GM23248 (cell line): ENCODE results near the gene ATM. TPM values are rescaled to one million over a fixed set of nuclear protein-coding genes. Genes with fewer than 3 reads are reported as not detected.
"Not testable (repeated sequence)": the region's sequence is repeated elsewhere in the genome, so short reads cannot be mapped to it uniquely, and the experiment has no call there.

Experiments
- DNase-seq: peaks from one replicate; pipeline ENCODE4 v3.0.0-alpha.2; 2015
- H2AFZ ChIP-seq: fragments of 200-600 bp; sonication (generic); 2 replicates; pipeline ENCODE4 v1.6.1; 2016; ENCODE audit warnings: antibody characterized with exemption
- H3F3A ChIP-seq: fragments of 200-600 bp; sonication (generic); 2 replicates; pipeline ENCODE4 v1.6.1; 2016; ENCODE audit warnings: mild to moderate bottlenecking, antibody characterized with exemption, mixed run types; ENCODE audit not compliant: insufficient read depth
- H3K27ac ChIP-seq: fragments of 200-600 bp; sonication (generic); 2 replicates; pipeline ENCODE4 v1.5.1; 2016; ENCODE audit warnings: mild to moderate bottlenecking
- H3K27me3 ChIP-seq: fragments of 200-600 bp; sonication (generic); replicated peaks from 2 replicates; pipeline ENCODE4 v1.6.1; 2016; ENCODE audit warnings: mild to moderate bottlenecking; ENCODE audit not compliant: insufficient read depth
- H3K36me3 ChIP-seq: fragments of 200-600 bp; sonication (generic); 2 replicates; pipeline ENCODE4 v1.6.1; 2016; ENCODE audit warnings: low read depth, mild to moderate bottlenecking
- H3K4me1 ChIP-seq: fragments of 200-600 bp; sonication (generic); 2 replicates; pipeline ENCODE4 v1.6.1; 2016; ENCODE audit warnings: mild to moderate bottlenecking; ENCODE audit not compliant: insufficient read depth
- H3K4me2 ChIP-seq: fragments of 200-600 bp; sonication (generic); one replicate; pipeline ENCODE4 v1.6.1; 2016; ENCODE audit warnings: mild to moderate bottlenecking; ENCODE audit not compliant: unreplicated experiment
- H3K4me3 ChIP-seq: fragments of 200-600 bp; sonication (generic); 2 replicates; pipeline ENCODE4 v1.5.1; 2016; ENCODE audit warnings: mild to moderate bottlenecking
- H3K79me2 ChIP-seq: fragments of 200-600 bp; sonication (generic); 2 replicates; pipeline ENCODE4 v1.6.1; 2016; ENCODE audit warnings: mild to moderate bottlenecking; ENCODE audit not compliant: insufficient read depth
- H3K9ac ChIP-seq: fragments of 200-600 bp; sonication (generic); 2 replicates; pipeline ENCODE4 v1.6.1; 2016; ENCODE audit warnings: mild to moderate bottlenecking
- H3K9me2 ChIP-seq: fragments of 200-600 bp; sonication (generic); 2 replicates; pipeline ENCODE4 v1.6.1; 2016; ENCODE audit warnings: mixed run types, mild to moderate bottlenecking, moderate library complexity; ENCODE audit not compliant: insufficient read depth
- H3K9me3 ChIP-seq: fragments of 200-600 bp; sonication (generic); one replicate; pipeline ENCODE4 v1.6.1; 2017; ENCODE audit warnings: low read depth
- H4K20me1 ChIP-seq: fragments of 200-600 bp; sonication (generic); 2 replicates; pipeline ENCODE4 v1.6.0; 2016; ENCODE audit not compliant: insufficient read depth
- EZH2 ChIP-seq: fragments of 200-600 bp; sonication (generic); IDR thresholded peaks from 2 replicates; pipeline ENCODE4 v1.6.1; 2018; ENCODE audit warnings: antibody characterized with exemption, mild to moderate bottlenecking; ENCODE audit not compliant: insufficient read depth, poor library complexity, severe bottlenecking
- EZH2phosphoT487 ChIP-seq: fragments of 200-600 bp; sonication (generic); IDR thresholded peaks from 2 replicates; pipeline ENCODE4 v1.6.1; 2018; ENCODE audit warnings: antibody characterized with exemption, moderate library complexity, mild to moderate bottlenecking, low read depth; ENCODE audit not compliant: insufficient read depth
- WGBS, 2 experiments: methylation state at CpG; one replicate each; pipeline ENCODE4 v1.1.6; 2015 to 2017; ENCODE audit warnings: low lambda C conversion rate in 2 of 2, low coverage in 1 of 2; ENCODE audit errors: missing lambda C conversion rate in 2 of 2; 5-methylcytosine and 5-hydroxymethylcytosine counted together
- in situ Hi-C: fragments of 300-500 bp; cut with MboI; formaldehyde crosslinking; loops from 2 replicates; pipeline ENCODE4 v1.15.0; 2020
- polyA plus RNA-seq: library from polyadenylated mRNA; unstranded; fragments of >200 nt; fragmentation: Nextera tagmentation; extraction: Ambion mirVana; gene quantifications from 2 replicates; pipeline ENCODE4 v1.2.1, GENCODE V29; 2016
- small RNA-seq: library from RNA; depleted of rRNA; stranded (forward); fragments of <200 nt; gene quantifications from one replicate; pipeline ENCODE3, GENCODE V24; 2014; ENCODE audit warnings: low read depth, low replicate concordance
- total RNA-seq: library from RNA; depleted of rRNA; stranded (reverse); fragments of >200 nt; shearing (Covaris generic); gene quantifications from 2 replicates; pipeline ENCODE4 v1.2.3, GENCODE V29; 2014; rRNA removed

ATM gene
- total and polyA plus RNA-seq, 2 experiments from 2014 or later, result 16.5 to 69.2 TPM

GRCh38 chr11:108402241-108402640 is 179.4 kb downstream of the ATM start:
- H3K27ac ChIP-seq, result no peak overlapping the region
- H3K4me3 ChIP-seq, result no peak overlapping the region
- H2AFZ ChIP-seq, result no peak overlapping the region
- no peak for DNase-seq
- H3K36me3 ChIP-seq, result no peaks in the 10 kb centered on the region
- no peak for TF ChIP-seq EZH2
- TF ChIP-seq EZH2phosphoT487, result no peak
- H3K9ac ChIP-seq, result no peak overlapping the region
- no peaks in the 10 kb centered on the region for H3K27me3 ChIP-seq
- no peaks in the 10 kb centered on the region for H4K20me1 ChIP-seq
- no peaks in the 10 kb centered on the region for H3K79me2 ChIP-seq
- in situ Hi-C loops, result no loop called here
- no peaks in the 10 kb centered on the region for H3F3A ChIP-seq
- 93 to 95% methylated on average over 1 of the region's 1 CpG for WGBS, 2 experiments
- H3K9me3 ChIP-seq, result no peaks in the 10 kb centered on the region
- no peak overlapping the region for H3K4me2 ChIP-seq
- H3K4me1 ChIP-seq, result no peaks in the 10 kb centered on the region
- no peaks in the 10 kb centered on the region for H3K9me2 ChIP-seq

- Histone ChIP-seq H3F3A (no peaks in the 10 kb centered on the region), H3K79me2 (no peaks in the 10 kb centered on the region), H3K9me3 (no peaks in the 10 kb centered on the region), H4K20me1 (no peaks in the 10 kb centered on the region), H3K4me3 (no peak overlapping the region), H3K4me1 (no peaks in the 10 kb centered on the region), H3K27me3 (no peaks in the 10 kb centered on the region), H3K27ac (no peak overlapping the region), H3K9ac (no peak overlapping the region), H3K36me3 (no peaks in the 10 kb centered on the region), H3K9me2 (no peaks in the 10 kb centered on the region), H2AFZ (no peak overlapping the region), H3K4me2 (no peak overlapping the region)
- no peak for TF ChIP-seq EZH2
- TF ChIP-seq EZH2phosphoT487, result no peak
- WGBS, 2 experiments, result 8 to 33% methylated on average over 1 of the region's 1 CpG
- no peak for DNase-seq
- in situ Hi-C loops, result no loop called here
These were observed 180.2 kb downstream of the ATM start for GRCh38 chr11:108403052-108403451.

GRCh38 chr11:108405706-108406105 is 182.8 kb downstream of the ATM start:
- Histone ChIP-seq H3K27ac (no peak overlapping the region), H3K4me1 (no peaks in the 10 kb centered on the region)
- DNase-seq, result peak; percentile 19

GRCh38 chr11:108414958-108415357 is 192.1 kb downstream of the ATM start:
- H3K9ac ChIP-seq, result no peak overlapping the region
- no peak overlapping the region for H2AFZ ChIP-seq
- no peaks in the 10 kb centered on the region for H3K9me2 ChIP-seq
- in situ Hi-C loops, result no loop called here
- H3K27me3 ChIP-seq, result no peaks in the 10 kb centered on the region
- no peak for DNase-seq
- H3F3A ChIP-seq, result no peaks in the 10 kb centered on the region
- no peak overlapping the region for H3K4me2 ChIP-seq
- TF ChIP-seq EZH2phosphoT487, result no peak
- TF ChIP-seq EZH2, result no peak
- H3K36me3 ChIP-seq, result no peaks in the 10 kb centered on the region
- no peaks in the 10 kb centered on the region for H3K9me3 ChIP-seq
- no peak overlapping the region for H3K27ac ChIP-seq
- no peaks in the 10 kb centered on the region for H3K79me2 ChIP-seq
- no peak overlapping the region for H3K4me3 ChIP-seq
- no peaks in the 10 kb centered on the region for H4K20me1 ChIP-seq
- H3K4me1 ChIP-seq, result no peaks in the 10 kb centered on the region

More at GRCh38 chr11:108405706-108406105, 182.8 kb downstream of the ATM start:
- no peaks in the 10 kb centered on the region for H3F3A ChIP-seq
- no peaks in the 10 kb centered on the region for H3K27me3 ChIP-seq
- H3K9ac ChIP-seq, result no peak overlapping the region
- H4K20me1 ChIP-seq, result no peaks in the 10 kb centered on the region
- H3K36me3 ChIP-seq, result no peaks in the 10 kb centered on the region
- 47 to 63% methylated on average over 1 of the region's 1 CpG for WGBS, 2 experiments
- H3K4me3 ChIP-seq, result no peak overlapping the region
- no peak overlapping the region for H3K4me2 ChIP-seq
- H3K79me2 ChIP-seq, result no peaks in the 10 kb centered on the region
- no peaks in the 10 kb centered on the region for H3K9me3 ChIP-seq
- TF ChIP-seq EZH2phosphoT487, result no peak
- TF ChIP-seq EZH2, result no peak
- H3K9me2 ChIP-seq, result no peaks in the 10 kb centered on the region
- H2AFZ ChIP-seq, result no peak overlapping the region
- in situ Hi-C loops, result no loop called here

DNA sequence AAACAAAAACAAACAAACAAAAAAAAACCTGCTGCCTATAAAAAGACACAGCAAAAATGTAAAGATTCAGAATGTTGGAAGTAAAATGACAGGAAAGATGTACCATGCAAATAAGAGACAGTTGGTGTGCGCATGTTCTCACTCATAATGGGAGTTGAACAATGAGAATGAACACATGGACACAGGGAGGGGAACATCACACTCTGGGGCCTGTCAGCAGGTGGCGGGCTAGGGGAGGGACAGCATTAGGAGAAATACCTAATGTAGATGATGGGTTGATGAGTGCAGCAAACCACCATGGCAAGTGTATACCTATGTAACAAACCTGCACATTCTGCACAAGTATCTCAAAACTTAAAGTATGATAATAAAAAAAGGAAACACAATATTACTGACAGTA is 194.7 kb downstream of the ATM start:
- H3K9me2 ChIP-seq, DNase-seq, H3F3A ChIP-seq, H3K9ac ChIP-seq, H3K4me2 ChIP-seq, H3K4me3 ChIP-seq, H3K9me3 ChIP-seq, H3K27me3 ChIP-seq, H3K4me1 ChIP-seq, H3K79me2 ChIP-seq, H3K27ac ChIP-seq, H2AFZ ChIP-seq, in situ Hi-C loops, H4K20me1 ChIP-seq, H3K36me3 ChIP-seq: not testable (repeated sequence)
- WGBS, 2 experiments, result 76 to 81% methylated on average over 2 of the region's 2 CpGs

Small RNA genes lying within 50 kb of the gene (small RNA-seq; reads per million reads assigned to genes)
- not detected for gene RF00019

Other genes starting within 250 kb of the ATM start
- 24.4 and 37.5 TPM in 2 replicates for gene CUL5, start 214.2 kb upstream of the ATM start, total RNA-seq
- gene CUL5, start 214.2 kb upstream of the ATM start, polyA plus RNA-seq, result 29.5 and 31.3 TPM in 2 replicates
- 85.6 and 108 TPM in 2 replicates for gene ACAT1, start 101.5 kb upstream of the ATM start, total RNA-seq
- 53.0 and 56.5 TPM in 2 replicates for gene ACAT1, start 101.5 kb upstream of the ATM start, polyA plus RNA-seq
- gene NPAT, start 429 bp upstream of the ATM start, total RNA-seq, result 9.6 and 11.1 TPM in 2 replicates
- 6.8 and 8.5 TPM in 2 replicates for gene NPAT, start 429 bp upstream of the ATM start, polyA plus RNA-seq
- gene C11orf65, start 244.5 kb downstream of the ATM start, total RNA-seq, result not detected in 2 replicates
- gene C11orf65, start 244.5 kb downstream of the ATM start, polyA plus RNA-seq, result 0.58 and 1.1 TPM in 2 replicates